CD4-positive, alpha-beta T cell treated with Interleukin-10 for 1 hour (primary cell): Measurements from ENCODE around the gene HBZ.
"Not testable (repeated sequence)": the region's sequence is repeated elsewhere in the genome, so short reads cannot be mapped to it uniquely, and the experiment has no call there.

Source experiments
- DNase-seq: peaks from one replicate; pipeline ENCODE4 v3.0.0-alpha.2; 2020

Gene HBZ

GRCh38 chr16:180101-180675, 27.7 kb downstream of the HBZ start, which contains the start of gene HBQ1:
Gene HBQ1, plus strand, starts transcription at chr16:180459. Its CDS starts 28 bp downstream, at chr16:180487.
- peak; percentile 40 for DNase-seq

DNA sequence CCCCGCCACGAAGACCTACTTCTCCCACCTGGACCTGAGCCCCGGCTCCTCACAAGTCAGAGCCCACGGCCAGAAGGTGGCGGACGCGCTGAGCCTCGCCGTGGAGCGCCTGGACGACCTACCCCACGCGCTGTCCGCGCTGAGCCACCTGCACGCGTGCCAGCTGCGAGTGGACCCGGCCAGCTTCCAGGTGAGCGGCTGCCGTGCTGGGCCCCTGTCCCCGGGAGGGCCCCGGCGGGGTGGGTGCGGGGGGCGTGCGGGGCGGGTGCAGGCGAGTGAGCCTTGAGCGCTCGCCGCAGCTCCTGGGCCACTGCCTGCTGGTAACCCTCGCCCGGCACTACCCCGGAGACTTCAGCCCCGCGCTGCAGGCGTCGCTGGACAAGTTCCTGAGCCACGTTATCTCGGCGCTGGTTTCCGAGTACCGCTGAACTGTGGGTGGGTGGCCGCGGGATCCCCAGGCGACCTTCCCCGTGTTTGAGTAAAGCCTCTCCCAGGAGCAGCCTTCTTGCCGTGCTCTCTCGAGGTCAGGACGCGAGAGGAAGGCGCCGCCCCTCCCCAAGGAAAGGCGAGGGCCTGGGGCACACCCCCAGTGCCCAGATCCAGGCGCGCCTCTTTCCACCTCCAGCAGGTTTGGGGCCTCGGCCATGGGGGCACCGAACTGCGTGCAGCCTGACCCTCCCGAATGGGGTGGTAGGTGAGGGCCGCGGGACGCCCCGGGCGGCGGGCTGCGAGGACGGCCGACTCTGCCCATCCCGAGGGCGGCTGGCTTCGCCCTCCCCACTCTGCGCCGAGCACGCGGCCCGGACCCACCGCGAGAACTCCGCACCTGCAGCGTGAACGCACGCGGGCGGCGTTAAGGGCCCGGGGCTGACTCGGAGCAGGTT, 28.5 kb downstream of the HBZ start:
- peak; percentile 87 for DNase-seq

DNA sequence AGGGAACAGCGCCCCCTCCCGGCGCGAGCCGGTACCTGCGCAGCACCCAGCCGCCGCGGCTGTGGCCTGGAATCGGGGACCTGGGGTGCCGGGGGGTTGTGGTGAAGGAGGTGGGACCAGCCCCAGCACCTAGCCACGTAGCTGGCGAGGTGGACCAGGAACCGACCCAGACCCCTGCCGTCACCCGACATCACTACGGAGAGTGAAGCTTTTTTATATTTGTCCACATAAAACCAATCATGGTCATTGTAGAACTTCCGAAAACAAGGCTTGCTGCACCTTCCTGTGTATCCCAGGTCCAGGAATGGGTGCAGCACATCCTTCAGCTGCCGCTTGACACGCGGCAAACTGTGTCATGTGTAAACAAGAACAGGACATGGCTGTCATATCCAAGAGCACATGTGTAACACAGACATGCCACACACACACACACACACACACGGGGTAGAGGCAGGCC, 29.1 kb downstream of the HBZ start:
- DNase-seq: no peak

GRCh38 chr16:183005-183404, 30.6 kb downstream of the HBZ start:
- DNase-seq: no peak

DNA sequence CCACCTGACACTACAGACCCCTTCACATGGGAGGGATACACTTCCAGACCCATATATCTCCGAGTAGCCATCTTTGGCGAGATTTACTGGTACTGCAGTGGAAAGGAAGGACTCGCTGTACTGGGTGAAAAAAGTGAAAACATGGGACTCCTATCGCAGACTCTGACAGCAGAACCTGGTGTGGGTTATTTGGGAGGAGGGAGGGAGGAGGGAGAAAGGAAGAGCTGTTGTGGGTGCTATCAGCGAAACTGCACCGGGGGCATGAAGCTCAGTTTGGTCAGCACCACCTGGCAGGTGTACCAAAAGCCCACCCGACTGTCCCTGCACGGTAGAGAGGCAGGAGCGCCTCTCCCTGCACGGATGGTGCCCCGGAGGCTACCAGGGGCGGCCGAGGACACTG, 32.8 kb downstream of the HBZ start:
- no peak for DNase-seq

DNA sequence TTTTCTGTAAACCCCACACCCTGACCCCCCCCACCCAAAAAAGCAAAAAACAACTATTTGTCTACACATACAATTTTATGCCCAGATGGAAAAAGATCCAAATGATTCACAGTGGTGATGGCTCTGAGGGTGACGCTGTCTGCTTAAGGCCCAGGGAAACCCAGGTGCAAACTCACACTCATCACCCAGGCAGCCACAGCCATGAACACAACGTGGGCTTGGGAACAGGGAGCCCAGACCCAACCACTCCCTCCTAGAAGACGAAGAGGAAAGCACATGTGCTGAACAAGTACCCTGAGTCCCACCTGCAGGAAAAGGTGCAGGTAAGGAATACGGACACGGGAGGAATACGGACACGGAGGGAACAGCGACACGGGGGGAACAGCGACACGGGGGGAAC, 33.2 kb downstream of the HBZ start:
- DNase-seq: no peak

GRCh38 chr16:187330-187729, 34.9 kb downstream of the HBZ start:
- DNase-seq: no peak

DNA sequence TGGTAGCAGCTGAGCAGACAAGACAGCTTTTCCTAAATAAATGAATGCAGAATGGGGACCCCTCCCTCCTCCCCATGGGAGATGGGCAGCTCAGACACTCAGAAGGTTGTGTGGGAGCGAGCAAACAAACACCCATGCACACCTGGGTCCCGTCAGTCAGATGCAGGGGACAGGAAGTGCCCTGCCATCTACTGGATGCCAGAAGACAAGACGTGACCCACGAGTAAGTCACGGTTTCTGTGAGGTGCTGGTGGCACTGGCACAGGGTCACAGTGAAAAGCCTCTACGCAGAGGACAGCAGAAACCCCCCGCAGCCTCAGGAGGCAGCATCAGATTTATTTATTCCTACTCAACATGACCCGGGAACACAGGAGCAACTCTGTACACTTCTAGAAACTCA, 36.2 kb downstream of the HBZ start:
- peak; percentile 36 for DNase-seq

- DNase-seq: no peak
Observed at GRCh38 chr16:189604-190186, 37.3 kb downstream of the HBZ start.

DNA sequence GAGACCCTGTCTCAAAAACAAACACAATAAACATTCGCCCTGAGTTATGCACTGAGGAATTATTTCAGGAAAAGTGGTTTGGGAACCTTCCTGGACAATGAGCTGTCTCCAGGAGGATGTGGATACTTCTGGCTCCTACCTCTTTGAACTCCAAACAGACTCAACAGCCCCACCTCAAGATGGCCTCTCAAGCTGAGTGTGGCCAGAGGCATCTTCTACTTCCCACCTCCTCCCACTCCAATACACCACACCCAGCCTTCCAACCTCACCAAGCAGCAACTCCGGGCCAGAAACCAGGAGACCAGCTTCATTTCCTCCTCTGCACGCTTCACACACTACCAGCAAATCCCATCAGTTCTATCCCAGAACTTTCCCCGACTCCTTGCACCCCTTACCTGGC, 39.4 kb downstream of the HBZ start:
- no peak for DNase-seq

DNA sequence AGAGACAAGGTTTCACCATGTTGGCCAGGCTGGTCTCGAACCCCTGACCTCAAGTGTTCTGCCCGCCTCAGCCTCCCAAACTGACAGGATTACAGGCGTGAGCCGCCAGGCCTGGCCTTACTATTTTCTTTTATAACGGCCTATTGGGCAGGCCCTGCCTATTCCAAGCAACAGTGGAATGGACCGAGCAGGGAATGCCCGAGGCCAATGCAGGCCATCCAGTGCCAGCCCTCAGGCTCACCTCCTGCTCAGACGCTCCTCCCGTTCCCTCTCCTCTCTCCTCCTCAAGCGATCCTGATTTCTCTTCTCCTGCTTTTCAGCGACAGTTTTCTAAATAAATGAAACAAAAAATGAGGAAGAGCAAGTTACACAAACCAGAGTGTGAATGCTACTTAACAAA, 40.2 kb downstream of the HBZ start:
- no peak for DNase-seq

- DNase-seq: no peak
Observed at GRCh38 chr16:193441-193840, 41.0 kb downstream of the HBZ start.

DNA sequence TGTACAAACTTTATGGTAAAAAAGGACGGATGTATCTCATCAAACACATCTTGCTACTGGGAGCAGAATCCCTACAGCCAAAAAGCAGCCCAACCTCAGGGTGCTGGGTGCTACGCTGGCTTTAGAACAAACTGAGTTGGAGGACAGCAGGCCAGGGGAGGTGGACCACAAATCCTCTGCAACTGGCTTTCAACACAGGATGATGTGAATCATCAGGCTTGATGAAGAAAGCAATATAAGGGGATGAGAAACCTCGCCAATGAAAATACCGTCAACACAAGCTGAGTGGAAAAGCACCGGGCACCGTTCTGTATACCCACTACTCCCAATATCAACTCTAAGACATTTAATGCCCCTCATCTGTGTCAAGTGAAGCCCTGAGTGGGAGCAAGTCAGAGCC, 42.1 kb downstream of the HBZ start:
- DNase-seq: no peak

DNA sequence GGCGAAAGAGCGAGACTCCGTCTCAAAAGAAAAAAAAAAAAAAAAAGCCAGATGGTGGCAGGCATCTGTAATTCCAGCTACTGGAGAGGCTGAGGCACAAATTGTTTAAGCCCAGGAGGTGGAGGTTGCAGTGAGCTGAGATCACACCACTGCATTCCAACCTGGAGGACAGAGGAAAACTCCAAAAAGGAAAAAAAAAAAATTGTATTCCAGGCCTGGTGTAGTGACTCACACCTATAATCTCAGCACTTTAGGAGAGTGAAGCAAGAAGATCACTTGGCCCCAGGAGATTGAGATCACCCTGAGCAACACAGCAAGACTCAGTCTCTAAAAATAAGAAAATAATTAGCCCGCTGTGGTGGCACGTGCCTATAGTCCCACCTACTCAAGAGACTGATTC, 47.9 kb downstream of the HBZ start:
- no peak for DNase-seq

DNA sequence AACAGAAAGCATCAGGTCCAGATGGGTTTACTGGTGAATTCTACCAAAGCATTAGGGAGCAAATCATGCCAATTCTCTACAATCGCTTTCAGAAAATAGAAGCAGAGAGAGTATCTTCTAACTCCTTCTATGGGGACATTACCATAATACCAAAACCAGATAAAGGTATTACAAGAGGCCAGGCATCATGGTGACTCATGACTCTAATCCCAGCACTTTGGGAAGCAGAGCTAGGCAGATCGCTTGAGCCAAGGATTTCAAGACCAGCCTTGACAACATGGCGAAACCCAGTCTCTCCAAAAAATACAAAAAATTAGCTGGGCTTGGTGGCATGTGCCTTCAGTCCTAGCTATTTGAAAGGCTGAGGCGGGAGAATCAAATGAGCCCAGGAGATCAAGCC, 50.8 kb downstream of the HBZ start:
- DNase-seq: no peak

DNA sequence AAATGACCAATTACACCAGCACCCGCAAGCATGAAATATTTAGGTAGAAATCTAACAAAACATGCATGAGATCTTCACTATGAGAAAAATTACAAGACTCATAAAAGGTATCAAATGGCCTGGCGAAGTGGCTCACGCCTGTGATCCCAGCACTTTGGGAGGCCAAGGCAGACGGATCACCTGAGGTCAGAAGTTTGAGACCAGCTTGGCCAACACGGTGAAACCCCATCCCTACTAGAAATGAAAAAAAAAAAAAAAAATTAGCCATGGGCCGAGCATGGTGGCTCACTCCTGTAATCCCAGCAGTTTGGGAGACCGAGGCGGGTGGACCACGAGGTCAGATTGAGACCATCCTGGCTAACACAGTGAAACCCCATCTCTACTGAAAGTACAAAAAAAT, 51.6 kb downstream of the HBZ start:
- not testable (repeated sequence) for DNase-seq
